GM12873 (cell line): ENCODE data around the gene PTPRB.

Source experiments
- CTCF ChIP-seq: IDR thresholded peaks from 2 replicates; pipeline ENCODE4 v1.5.1; 2012; ENCODE audit warnings: low read depth, mild to moderate bottlenecking, moderate library complexity, low read length, control low read depth; ENCODE audit not compliant: insufficient read depth; ENCODE audit errors: missing control alignments

PTPRB gene

GRCh38 chr12:70609203-70609602, 28.0 kb downstream of the PTPRB start:
- TF ChIP-seq CTCF, result no peak

GRCh38 chr12:70608184-70608583, 29.0 kb downstream of the PTPRB start:
- TF ChIP-seq CTCF, result no peak

GRCh38 chr12:70607107-70607506, 30.1 kb downstream of the PTPRB start:
- TF ChIP-seq CTCF, result no peak

GRCh38 chr12:70605976-70606375, 31.3 kb downstream of the PTPRB start:
- no peak for TF ChIP-seq CTCF

GRCh38 chr12:70604662-70605061, 32.6 kb downstream of the PTPRB start:
- no peak for TF ChIP-seq CTCF

- TF ChIP-seq CTCF, result no peak
Observed at GRCh38 chr12:70603044-70603443, 34.2 kb downstream of the PTPRB start.

GRCh38 chr12:70598467-70599193, 38.6 kb downstream of the PTPRB start:
- TF ChIP-seq CTCF, result no peak

- TF ChIP-seq CTCF, result no peak
Observed at GRCh38 chr12:70592664-70593063, 44.6 kb downstream of the PTPRB start.
